Fibroblast of skin of left quadriceps (primary cell): Measurements from ENCODE around the gene C11orf52.
"Not testable (repeated sequence)": the region's sequence is repeated elsewhere in the genome, so short reads cannot be mapped to it uniquely, and the experiment has no call there.

Experiments
- DNase-seq, 2 experiments: peaks; one replicate each; pipeline ENCODE4 v3.0.0-alpha.2; 2013; ENCODE audit warnings: low read depth in 2 of 2

Gene C11orf52

DNA sequence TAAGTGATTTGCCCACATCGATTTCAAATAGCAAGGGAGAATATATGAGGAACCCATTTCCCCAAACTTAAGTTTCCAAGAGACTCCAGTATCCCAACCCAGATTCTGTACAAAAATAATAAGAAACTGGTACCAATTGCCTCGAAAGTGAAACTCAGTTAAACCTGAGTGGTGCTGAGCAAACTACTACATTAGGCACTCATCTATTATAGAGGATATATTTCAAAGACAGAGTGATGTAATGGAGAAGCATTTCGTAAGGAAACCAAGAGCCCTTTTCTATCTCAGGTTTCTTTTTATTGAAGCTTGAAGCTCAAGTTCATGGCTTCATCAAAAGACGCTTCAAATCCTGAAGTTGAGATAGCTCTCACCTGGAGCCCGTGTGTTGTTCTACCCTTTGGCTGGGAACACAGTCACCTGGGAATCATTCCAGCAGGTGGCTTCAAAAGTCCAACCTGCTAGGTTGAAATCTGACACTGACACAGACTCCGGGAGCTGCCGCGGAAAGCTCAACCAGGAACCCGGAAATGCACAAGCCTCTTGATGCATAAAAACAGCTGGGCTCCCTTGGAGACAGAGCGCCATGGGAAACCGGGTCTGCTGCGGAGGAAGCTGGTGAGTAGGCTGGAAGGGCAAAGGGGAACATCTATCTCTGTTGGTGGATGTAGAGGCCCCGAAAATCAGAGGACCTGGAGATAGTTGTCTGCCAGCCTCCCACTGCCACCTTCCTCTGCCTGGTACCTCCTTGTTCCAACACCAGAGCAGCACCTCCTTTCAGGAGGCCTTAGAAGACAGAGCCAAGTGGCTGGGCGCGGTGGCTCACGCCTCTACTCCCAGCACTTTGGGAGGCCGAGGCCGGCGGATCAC lies at the start of gene C11orf52:
C11orf52 (plus strand) TSS at position 524 of the 867 bp plus-strand sequence; CDS start at position 584, 60 bp downstream.
- DNase-seq = no peak

- no peak for DNase-seq
Observed at GRCh38 chr11:111870113-111870512, 48.6 kb upstream of the C11orf52 start.

DNA sequence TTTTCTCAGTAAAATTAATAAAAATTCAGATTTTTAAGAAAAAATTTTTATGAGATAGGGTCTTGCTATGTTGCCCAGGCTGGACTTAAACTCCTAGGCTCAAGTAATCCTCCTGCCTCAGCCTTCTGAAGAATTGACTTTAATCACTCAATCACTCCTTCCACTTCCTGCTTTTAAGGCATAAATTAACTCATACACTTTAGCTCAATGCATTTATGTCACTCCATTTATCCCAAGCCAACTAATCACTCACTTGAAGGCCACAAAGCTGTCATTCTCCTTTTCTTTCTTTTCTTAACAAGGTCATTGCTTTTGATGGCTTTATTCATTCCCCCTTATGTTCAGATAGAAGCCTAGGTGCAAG lies 48.2 kb upstream of the C11orf52 start:
- DNase-seq = no peak

GRCh38 chr11:111870886-111871692 lies 47.6 kb upstream of the C11orf52 start, which contains the start of gene ALG9:
ALG9 (minus strand) TSS chr11:111871581; CDS start chr11:111871482, 99 bp downstream.
- peak; percentile 71 for DNase-seq

GRCh38 chr11:111871693-111872161 lies 47.0 kb upstream of the C11orf52 start:
- DNase-seq = no peak

DNA sequence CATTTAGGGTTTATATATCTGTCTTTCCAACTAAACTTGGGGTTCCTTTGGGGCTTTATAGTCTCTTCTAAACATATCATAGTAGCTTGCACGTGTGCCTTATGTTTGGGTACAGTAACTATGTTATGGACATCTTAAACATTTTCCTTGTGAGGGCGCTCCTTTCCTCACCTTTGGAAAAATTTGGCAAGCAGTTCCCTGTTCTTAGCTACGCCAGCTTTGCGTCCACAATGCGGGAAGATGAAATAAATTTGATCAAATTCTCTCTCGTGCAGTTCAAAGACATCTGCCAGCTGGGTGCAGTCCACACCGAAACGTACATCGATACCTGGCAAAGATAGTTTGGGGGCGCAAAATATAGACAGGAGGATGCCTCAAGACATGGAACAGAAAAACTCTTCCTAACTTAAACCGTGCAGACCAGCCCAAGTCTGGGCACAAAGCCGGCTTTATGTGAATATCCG lies 40.3 kb upstream of the C11orf52 start:
- DNase-seq = peak; percentile 9 to 14

DNA sequence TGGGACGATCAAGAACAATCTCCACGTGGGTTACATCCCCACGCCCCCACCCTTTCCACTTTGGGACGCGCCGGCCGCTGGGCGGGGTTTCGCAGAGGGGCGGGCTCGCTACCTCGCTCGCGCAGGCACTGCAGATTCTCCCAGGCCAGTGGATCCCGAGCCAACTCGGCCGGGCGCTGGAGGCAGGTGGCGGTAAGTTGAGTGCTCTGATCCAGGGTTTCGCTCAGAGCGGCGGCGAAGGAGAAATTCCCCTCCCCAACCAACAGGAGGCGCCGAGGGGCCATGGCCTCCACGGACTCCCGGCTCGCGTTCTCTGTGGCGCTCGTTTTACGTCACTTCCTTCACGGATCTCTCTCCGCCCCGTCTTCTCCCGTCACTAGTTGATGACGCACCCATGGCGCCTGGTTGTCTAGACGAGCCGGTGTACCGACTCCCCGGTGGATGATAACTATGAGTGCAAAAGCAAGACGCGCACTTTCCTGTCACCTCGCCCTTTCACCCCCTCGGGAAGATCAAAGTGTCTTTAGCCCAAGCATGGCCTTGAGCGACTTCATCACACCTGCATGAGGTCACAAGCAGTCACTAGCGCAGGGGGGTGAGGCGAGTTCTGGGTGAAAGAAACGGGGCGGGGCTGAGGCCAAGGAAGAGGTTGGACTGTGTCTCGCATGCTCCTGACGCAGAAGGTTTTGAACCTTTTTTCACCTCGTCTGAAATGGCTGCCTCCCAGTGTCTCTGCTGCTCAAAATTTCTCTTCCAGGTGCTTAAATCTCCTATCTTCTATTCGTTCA lies 39.7 kb upstream of the C11orf52 start, which contains the start of the genes CFAP68 and FDXACB1:
CFAP68 (plus strand) TSS at position 693 of the 788 bp plus-strand sequence; CDS start at position 713, 20 bp downstream.
FDXACB1 (minus strand) TSS at position 317 of the 788 bp plus-strand sequence; CDS start at position 284, 33 bp downstream.
- peak; percentile 94 to 95 for DNase-seq

DNA sequence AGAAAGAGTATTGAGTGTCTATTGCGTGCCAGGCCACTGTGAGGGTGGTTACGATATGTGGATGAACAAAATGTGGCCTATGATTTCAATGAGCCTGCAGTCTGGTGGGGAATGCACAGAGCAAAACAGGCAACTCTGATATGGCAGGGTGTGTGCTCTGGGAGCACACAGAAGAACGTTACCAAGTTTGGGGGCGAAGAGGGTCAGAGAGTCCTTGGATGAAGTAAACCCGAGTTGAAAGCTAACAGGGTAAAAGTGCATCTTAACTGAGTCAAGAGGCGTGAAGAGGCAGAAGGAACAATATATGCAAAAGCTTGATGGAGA lies 39.1 kb upstream of the C11orf52 start:
- no peak for DNase-seq

- DNase-seq = no peak
Observed at GRCh38 chr11:111882202-111882601, 36.5 kb upstream of the C11orf52 start.

GRCh38 chr11:111885053-111885452 lies 33.7 kb upstream of the C11orf52 start:
- DNase-seq = not testable (repeated sequence)

DNA sequence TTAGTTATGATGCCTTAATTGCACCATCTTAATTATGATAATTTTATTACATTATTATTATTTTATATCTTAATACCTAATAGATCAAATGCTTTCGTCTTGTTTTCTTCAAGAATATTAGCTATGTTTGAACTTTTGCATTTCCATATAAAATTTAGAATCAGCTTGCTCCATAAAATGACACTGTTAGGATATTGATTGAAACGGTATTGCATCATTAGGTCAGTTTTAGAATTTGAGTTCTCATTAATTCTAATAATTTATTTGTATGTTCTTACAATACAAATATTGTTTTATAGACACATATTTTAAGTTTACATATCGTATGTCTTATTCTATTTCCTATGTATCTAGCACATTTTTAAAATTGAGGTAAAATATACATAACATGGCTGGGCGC lies 32.7 kb upstream of the C11orf52 start:
- no peak for DNase-seq

GRCh38 chr11:111886844-111887243 lies 31.9 kb upstream of the C11orf52 start:
- DNase-seq = no peak

DNA sequence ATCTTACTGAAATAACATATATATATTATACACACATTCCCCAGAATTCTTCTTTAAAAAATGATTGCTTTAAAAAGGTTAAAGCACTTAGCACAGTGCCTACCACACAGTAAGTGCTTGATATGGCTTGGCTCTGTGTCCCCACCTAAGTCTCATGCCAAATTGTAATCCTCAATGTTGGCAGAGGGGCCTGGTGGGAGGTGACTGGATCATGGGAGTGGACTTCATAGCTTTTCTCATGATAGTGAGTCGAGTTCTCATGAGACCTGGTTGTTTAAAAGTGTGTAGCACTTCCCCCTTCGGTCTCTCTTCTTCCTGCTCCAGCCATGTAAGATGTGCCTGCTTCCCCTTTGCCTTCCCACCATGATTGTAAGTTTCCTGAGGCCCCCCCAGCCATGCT lies 13.3 kb upstream of the C11orf52 start:
- no peak for DNase-seq

DNA sequence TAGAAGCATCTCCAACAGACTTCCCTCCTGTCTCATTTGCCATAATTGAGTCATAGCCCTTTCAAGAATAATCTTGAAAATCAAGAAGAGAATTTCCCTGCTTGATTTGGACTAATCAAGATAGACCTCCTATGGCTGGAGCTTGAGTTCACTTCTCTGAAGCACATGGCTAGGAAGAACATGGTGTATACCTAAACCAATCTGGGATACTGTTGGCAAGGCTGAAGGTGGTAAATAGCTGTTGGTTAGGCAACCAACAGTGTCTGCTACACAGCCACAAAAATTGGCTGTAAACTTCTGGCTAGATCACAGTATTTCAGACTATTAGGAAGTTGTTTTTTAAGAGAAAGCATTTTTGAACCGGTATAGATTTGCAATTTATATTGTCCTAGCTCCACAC lies 12.0 kb upstream of the C11orf52 start:
- DNase-seq = no peak

DNA sequence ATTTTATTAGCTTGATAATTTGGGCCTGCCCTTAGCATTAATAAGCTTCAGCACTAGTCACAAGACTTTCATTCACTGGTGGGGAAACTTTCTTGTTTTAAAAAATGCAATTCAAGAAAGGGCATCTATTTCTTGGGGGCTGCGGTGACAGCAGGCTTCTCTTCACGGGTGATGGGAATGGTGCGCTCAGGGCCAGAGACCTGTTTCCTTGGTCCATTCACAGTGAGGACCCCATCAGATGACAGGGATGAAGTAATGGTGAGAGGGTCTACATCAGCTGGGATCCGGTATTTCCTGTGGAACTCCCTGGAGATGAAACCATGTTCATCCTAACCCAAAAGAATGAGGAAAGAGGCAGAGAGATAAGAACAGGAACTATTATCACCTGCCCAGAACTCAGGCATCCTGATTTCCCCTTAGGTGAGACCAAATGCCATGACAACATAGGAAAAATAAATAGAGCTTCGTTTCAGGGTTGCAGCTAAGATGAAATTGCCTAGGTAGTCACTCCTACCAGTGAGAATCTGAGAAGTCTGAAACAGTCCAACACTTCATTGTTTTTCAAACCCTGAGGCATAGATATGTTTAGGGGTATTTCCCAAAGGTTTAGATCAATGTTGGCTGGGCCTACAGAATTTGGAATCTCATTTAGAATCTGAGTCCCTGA lies 9.9 kb upstream of the C11orf52 start:
- DNase-seq = no peak

GRCh38 chr11:111909378-111909777 lies 9.3 kb upstream of the C11orf52 start:
- no peak for DNase-seq

DNA sequence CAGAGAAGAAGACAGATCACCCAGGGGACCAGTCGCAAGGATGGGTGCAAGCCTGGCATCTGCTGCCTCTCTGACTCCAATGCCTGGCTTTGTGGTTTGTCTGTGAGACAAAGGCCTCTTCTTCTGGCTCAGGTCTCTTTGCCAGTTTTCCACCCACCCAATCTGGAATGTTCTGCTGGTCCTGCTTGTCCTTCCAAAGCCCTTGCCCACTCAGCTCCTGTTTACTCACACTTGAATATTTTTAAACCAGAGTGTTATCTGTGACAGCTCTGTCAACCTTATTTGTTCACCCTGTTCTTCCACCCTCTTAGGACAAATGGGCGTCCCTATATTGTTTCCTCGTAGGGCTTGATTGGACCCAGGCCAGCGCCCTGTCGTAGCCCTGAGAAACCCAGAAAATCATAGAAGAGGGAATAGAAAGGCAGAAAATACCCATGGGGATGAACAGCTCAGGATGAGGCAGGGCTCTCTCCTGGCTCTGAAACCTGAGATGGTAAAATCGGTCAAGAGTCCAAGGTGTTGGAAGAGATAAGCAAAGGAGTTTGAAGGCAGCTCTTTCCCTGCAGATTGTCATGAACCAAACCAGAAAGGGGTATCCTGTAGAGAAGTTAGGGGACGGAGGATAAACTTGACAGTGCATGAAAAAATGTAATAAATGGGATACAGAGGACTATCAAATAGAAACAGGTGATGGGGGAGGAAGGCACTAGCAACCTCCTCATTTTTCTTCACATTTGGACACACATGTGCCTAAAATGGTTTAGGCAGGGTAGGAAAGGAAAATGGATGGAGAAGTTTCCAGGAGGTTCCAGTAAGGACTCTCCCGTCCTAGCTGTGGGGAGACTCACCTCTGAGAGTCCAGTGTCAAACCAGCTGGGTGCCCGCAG lies 7.8 kb upstream of the C11orf52 start:
- DNase-seq = no peak

GRCh38 chr11:111911563-111912401 lies 6.9 kb upstream of the C11orf52 start, which contains the start of gene CRYAB:
CRYAB (minus strand) TSS chr11:111911770; CDS start chr11:111911724, 46 bp downstream.
- peak in 1 of 2 experiments; percentile 62 for DNase-seq

- DNase-seq = no peak
Observed at GRCh38 chr11:111912535-111912934, 6.2 kb upstream of the C11orf52 start, which contains the start of gene HSPB2. HSPB2 (plus strand) TSS chr11:111912734; CDS start chr11:111912830, 96 bp downstream.
